RPMI8226 (cell line): Measurements from ENCODE around the gene KIFC3.
"Not testable (repeated sequence)": the region's sequence is repeated elsewhere in the genome, so short reads cannot be mapped to it uniquely, and the experiment has no call there.

Experiments
- DNase-seq: peaks from one replicate; pipeline ENCODE4 v3.0.0-alpha.2; 2015

The KIFC3 gene

DNA sequence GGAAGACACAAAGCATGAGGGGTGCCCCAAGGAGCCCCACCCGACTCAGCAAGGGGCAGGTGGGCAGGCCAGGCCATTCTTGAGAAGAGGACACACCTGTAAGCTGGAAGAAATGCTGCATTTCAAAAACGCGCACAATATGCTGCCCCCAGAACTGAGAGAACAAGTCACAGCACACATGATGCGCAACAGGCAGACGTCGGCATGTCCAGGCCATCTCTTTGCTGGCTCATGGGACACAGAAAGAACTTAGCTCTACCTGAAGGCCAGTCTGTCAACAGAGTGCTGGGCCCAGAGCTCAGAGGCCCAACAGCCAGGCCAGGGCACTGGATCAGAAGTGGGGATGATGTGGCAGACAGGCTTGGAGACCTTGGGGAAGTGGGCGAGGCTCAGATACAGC is 18.0 kb downstream of the KIFC3 start:
- no peak for DNase-seq

DNA sequence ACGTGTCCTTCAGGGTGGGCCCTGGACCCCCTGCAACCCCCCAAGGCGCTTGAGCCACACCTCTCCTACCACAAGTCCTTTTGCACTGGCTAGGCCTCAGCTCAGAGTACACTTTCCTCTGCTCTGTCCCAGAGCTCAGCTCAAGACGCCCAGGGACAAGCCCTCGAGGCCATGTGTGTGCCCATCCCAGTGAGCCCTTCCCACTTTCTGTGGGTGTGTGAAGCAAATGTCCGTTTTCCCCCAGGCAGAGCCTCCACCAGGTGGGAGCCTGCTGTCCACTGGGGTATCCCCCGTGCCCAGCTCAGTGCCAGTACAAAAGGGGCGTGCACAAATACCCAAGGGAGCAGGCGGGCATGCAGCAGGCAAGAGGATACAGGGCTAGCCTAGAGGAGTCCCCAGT is 18.4 kb downstream of the KIFC3 start:
- DNase-seq = no peak

DNA sequence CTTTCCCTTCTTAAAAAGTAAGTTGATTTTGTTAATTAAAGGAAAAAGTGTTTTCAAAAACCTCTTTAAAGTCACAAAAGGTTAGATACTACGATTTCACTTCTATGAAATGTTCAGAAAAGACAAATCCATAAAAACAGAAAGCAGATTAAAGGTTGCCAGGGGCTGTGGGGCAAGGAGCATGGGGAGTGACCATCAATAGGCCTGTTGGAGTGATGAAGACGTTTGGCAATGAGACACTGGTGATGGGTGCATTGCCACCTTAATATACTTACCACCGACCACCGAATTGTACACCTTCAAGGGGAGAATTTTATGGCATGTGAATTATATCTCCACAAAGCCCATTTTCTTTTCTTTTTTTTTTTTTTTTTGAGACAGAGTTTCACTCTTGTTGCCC is 19.2 kb downstream of the KIFC3 start:
- no peak for DNase-seq

DNA sequence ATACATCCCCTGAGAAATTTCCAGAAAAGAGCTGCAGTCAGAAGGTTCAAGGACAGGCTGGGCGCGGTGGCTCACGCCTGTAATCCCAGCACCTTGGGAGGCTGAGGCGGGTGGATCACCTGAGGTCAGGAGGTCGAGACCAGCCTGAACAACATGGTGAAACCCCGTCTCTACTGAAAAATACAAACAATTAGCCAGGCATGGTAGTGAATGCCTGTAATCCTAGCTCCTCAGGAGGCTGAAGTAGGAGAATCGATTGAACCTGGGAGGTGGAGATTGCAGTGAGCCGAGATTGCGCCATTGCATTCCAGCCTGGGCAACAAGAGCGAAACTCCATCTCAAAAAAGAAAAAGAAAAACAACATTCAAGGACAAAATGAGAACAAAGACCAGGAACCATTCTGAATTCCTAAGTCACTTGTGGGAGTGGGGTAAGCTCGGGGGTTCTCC is 19.7 kb downstream of the KIFC3 start:
- not testable (repeated sequence) for DNase-seq

DNA sequence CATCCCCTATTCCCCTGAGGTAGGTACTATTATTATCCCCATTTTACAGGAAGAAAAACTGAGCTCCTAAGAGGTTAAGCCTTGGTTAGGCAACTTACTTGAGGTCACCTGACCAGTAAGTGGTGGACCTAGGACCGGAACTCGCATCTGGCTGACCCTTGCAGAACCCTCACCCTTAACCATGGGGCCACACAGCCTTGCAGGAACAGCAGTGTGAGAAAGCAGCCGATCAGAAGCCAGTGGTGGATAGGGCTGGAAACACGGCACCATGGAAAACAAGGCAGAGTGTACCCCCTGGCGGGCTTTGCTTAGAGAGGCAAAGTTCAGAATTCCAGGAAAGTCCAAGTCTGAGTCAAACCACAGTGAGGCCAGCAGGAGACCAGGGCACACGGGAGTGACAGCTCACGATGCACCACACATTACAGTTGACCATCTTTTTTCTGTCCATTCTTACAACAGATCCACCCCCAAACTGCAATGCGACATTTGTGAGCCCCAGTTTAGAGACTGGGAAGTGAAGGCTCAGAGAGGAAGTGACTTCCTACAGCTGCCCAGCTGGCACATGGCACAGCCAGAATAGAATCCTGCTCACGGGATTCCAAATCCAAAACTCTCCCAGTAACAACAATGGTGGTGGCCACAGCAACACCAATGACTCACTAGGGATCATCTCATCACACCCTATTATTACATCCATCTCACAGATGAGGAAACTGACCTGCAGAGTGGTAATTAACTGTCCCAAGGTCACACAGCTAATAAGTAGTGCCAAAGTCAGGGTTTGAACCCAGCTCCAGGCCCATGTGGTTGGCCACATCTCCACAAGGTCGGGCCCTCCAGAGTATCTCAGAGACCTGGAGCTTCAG is 20.3 kb downstream of the KIFC3 start:
- no peak for DNase-seq

DNA sequence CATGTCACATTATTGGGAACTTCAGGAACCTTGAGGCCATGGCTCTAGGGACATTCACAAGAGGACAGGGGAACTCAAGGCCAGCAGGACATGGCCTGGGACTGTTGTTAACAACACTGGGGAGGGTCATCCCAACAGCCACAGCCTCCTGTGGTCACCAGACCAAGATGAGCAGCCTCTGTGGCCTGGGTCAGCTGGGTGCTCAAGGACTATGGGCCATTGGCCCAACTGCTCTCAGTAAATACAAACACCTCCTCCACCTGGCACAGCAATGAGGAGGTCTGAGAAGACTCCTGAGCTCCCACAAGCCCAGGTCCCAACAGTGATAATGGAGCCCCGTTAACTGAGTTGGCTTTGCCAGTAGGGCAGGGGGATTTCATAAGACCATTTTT is 20.9 kb downstream of the KIFC3 start:
- no peak for DNase-seq

DNA sequence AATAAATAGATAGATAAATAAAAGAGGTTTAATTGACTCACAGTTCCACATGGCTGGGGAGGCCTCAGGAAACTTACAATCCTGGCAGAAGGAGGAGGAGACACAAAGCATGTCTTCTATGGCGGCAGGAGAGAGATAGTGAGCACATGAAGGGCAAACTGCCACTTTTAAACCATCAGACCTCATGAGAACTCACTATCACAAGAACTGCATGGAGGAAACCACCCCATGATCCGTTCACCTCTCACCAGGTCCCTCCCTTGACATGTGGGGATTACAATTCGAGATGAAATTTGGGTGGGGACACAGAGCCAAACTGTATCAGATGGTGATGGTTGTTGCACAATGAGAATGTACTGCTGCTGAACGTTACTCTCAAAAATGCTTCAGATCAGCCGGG is 22.5 kb downstream of the KIFC3 start:
- DNase-seq = not testable (repeated sequence)

DNA sequence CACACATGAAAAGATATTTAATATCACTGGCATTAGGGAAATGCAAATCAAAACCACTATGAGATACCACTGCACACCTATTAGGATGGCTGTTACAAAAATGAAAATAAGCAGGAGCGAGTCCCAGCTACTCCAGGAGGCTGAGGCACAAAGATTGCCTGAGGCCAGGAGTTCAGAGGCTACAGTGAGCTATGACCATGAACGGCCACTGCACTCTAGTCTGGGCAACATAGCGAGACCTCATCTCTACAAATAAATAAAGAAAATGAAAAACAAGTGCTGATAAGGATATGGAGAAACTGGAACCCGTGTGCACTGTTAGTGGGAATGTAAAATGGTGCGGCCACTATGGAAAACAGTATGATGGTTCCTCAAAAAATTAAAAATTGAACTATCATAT is 23.6 kb downstream of the KIFC3 start:
- no peak for DNase-seq

DNA sequence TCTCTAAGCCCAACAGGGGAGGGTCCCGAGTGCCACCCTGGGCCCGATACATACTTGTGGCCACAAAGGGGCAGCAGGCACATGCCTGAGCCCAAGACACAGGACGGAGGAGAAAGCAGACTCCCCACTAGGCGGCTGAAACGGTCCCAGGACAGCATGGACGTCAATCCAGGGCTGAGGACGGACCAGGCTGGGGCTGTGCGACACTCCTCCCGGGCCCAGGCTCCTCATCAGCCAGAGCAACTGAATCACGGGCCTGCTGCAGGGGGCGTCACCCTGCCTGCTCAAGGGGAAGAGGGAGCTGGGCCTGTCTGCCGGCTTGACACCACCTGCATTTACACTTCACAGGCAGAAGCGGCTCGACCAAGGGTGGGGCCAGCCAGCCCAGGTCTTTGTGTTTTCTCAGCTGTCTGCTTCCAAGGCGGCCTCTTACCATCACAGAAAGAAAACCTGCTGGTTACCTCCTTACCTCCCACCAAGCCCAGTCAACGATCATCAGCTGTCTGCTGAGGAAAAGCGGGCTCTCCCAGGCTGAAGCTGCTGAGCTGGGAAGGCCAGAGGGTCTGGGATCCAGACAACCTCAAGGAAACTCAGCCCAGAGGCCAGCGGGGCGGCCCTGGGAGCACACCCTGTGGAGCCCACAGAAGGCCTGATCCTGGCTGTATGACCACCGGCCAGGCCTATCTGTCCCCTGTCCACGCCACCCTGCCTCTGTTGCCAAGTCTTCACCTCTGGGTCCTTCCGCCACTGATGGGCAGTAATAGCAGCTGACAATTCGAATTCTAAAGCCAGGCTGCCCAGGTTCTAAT is 26.4 kb downstream of the KIFC3 start:
- peak; percentile 77 for DNase-seq

DNA sequence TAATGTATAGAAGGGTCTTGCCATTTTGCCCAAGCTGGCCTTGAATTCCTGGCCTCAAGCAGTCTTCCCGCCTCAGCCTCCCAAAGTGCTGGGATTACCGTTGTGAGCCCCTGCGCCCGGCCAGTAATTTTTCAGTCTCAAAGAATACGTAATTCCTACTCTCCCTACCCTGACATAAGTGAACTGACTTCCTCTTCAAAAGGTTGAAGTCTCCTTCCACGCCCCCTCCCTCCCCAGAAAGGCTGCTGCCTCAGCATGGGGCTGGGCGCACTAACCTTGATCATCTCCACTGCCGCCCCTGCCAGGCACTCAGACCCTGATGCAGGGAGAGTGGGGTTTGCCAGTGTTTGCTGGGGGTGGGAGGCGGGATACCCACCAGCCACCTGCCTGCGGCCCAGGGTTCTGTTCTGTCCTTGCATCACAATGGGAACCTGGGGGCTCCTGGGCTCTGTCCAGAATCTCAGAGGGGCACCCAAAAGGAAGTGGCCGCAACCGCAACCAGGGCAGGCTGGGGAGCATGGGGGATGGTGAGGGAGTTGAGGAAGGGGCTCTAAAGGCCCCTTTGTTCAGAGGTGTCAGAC is 27.5 kb downstream of the KIFC3 start:
- no peak for DNase-seq

DNA sequence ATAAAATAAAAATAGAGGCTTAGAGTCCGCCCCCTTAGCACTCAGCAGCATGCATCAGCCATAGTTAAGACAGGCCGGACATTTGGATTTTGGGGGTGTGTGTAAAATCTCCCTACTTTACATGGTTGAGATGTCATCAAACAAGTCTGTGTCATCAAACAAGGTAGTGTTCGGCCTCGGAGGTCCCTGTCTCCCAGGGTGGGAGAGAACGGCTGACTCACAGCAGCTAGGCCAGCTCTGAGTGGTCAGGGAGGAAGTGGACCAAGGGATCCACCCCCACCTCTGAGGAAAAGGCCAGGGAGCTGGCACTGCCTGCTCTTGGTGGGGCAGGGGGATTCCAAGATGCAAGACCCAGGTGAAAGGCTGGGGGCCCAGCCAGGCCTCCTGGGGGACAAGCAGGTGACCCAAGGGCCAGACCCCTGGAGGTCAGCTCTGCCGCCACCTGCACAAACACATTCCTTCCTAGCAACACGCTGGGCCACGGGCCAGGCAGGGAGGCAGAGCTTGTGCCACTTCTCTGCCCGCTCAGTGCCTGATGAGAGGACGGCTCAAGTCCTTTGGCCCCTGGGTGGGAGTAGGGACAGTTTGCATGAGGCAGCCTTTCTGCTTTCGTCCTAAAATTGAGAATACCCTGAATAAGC is 28.5 kb downstream of the KIFC3 start:
- no peak for DNase-seq

DNA sequence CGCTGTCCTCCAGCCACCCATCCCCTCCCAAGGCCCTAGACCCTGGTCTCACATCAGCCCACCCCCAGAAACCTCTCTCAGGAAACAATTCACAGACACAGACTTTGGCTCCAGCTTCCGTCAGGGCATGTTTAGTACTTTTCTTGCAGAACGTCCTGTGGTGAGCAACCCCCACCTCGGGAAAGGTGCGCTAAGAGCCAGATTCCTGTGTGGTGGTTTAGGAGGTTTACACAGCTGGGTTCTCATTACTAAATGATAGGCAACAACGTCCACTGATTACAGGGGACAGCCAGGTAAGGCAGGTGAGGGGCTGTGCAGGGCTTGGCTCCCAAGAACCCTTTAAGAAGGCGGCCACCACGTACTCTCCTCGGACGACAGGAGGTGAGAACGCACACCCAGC is 29.3 kb downstream of the KIFC3 start:
- DNase-seq = no peak

DNA sequence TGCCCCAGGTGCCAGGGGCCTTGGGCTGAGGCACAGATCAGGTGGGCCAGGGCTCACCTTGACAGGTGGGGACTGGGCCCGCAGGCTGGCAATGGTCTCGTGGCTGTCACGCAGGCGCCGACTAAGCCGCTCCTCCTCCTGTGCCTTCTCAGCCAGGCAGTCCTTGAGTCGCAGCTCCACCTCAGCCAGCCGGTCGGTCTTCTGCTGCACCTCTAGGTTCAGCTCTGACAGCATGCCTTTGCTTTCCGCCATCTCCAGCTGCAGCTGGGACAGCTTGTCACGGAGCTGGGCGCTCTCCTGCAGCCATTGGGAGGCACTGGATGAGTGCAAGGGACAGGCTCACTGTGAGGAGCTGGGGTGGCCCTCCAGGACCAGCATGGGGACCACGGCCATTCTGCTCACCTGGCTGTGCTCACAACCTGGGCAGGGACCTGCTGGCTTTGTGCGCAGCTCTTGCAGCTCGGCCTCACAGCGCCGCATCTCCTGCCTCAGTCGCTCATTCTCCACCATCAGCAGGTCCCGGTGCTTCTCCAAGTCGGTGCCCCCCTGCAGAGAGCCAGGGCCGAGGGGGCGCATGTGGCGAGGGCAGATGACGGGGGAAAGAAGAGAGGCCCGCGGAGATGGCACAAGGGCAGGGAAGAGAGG is 31.0 kb downstream of the KIFC3 start:
- no peak for DNase-seq

DNA sequence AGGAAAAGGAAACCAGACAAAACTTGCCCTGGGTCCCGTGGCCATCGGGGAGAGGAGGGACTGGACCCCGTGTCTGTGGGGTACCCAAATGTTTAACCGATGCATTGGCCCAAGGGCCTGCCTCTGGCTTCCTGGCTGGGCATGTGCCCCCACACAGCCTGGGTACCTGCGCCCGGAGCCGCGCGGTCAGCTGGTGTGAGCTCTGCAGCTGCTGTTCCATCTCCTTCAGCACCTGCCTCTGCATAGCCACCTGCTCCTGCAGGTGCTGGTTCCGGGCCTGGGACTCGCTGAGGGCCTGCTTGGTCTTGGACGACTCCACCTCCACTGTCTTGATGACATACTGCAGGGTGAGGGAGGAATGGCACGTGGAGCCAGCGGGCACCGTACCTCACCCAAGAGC is 31.9 kb downstream of the KIFC3 start:
- DNase-seq = no peak

DNA sequence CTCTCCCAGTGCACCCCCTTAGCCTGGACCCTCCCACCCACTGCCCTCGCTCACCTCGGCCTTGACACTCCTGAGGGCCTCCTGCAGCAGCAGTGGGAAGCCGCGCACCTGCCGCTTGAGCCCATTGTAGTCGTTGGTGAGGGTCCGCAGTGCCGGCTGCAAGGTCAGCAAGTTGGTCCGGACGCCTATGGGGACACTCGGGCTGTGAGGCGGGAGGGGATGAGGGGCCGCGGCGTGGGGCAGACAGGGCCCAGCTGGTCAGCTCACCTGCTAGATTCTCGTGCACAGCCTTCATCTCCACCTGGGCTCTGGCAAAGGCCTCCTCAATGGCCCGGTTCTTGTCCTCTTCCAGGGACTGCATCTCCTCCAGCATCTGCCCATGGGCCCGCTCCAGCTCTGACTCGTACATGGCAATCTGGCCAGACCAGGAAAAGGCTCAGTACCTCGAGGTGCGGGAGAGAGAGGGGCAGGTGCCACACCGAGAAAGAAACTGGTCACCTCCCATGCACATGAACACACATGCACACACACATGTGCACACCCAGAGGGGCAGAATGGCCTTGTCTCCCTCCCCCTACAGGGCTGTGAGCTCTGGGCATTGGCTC is 32.6 kb downstream of the KIFC3 start:
- DNase-seq = no peak

DNA sequence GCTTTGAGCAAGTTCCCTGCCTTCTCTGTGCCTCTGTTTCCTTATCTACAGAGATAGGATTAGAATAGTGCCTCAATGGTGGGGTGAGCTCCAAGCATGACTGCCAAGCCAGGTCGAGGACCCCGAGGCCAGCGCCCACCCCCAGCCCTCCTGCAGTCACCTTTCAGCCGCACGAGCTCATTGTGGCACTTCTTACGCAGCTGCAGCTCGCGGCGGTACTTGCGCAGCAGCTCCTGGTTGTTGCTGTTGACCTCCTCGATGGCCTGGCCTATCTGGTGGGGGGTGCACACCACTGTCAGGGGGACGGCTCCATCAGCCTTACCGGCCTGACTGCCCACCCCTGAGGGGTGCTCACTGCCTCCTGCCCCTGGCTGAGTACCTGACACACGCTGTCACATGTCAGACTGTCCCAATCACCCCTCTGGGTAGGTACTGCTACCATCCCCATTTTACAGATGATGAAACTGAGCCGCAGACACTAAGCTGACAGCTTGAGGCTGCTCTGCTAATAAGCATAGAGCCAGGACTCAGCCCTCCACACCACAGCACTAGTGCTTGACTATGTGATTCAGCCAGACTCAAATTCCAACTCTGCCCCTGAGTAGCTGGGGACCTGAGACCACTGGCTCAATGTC is 35.5 kb downstream of the KIFC3 start:
- DNase-seq = no peak

DNA sequence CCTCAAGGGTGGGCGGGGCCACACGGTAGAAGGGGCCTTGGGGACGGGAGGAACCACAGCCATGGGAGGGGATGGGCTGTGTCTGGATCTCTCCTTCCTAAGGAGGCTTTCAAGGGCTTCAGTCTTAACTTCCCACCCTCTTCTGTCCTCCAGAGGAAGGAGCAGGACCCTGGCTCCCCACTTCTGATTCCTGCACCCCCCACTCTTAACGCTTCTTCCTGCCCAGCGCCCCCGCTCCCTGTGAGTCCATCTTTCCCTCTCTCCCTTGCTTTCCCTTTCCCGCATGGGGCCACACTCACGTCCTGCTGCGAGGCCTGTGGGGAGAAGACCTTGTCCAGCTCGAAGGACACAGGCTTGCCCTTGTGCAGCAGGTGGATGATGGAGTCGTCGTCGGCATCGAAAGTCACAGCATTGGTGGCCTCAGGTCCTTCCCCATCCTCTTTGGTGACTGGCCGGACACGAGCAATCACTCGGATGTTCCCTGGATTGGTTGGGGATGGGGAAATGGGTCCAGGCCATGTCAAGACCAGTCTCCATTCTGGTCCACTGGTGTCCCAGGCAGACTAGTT is 37.0 kb downstream of the KIFC3 start:
- DNase-seq = no peak

DNA sequence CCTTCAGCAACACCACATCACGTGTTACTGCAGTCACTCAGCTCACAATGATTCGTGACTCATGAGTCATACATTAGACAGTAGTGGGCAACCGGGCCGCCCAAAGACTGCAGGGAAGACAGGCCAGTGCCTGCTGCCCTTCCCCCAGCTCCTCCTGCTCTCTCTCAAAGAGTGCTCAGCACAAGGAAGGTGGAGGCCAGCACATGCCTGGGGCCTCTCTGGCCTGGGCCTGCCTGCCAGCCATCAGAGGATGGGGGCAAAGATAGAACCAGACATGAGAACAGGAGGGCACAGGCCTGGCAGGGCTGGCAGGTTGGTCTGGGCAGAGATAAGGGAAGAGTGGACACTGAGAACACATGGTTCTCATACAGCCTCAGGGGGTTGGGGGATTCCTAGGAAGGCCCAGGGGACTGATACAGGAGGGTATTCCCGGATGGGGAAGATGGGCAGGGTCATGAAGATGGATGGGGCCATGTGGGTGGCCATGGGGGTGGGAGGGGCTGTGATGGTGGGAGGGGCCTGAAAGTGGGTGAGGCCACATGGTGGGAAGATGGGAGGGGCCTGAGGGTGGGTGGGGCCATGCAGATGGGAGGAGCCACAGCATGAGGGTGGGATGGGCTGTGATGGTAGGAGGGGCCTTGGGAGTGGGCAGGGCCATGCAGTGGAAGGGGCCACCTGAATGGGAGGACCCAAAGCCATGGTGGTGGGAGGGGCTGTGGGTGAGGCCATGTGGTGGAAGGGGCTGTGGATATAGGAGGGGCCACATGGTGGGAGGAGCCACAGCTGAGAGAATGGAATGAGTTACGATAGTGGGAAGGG is 37.7 kb downstream of the KIFC3 start:
- DNase-seq = peak; percentile 47

DNA sequence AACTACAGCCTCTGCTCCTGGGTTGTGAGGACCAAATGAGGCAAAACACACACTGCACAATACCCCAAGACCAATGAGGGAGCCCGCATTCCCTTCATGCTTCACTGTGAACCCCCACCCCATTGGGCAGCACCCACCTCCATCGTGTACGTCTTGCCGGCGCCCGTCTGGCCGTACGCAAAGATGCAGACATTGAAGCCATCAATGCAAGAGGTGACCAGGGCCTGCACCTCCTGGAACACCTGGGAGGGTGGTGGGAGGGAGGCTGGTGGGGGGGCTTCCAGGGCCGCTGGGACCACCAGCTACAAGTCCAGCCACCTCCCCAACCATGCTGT is 38.3 kb downstream of the KIFC3 start:
- no peak for DNase-seq

DNA sequence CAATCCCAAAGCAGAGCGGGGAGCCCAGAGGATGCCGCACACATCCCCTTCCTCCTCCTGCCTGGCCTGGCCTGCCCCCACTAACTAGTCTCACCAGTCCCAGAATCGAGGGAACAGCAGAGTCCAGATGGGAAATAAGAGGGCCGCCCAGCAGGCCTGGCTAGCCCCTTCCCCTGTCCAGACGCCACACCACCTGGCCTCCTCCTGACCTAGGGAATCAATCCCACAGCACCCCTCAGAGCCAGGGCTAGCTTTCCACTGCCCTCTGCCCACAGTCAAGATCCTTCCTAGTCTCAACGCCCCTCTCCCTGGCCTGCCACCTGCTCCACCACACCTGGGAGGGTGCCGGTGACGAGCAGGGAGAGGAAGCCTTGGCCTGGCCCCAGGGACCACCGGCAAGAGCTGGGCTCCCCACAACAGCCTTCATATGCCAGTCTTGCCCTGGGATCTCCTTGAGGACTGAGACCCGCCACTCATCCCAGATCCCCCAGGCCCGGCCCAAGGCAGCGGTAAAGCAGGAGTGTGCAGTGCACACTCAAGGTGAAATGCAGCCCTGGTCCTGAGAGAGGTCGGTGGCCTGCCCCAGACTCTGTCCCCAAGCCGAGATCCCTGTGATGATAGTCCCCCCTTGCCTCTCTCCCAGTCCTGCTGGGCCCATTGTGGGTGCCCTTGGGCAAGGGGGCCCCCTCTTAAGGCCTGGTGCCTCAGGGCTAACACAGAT is 38.8 kb downstream of the KIFC3 start:
- DNase-seq = no peak
